ENCODE data around the gene ABHD16B. TPM values are rescaled to one million over a fixed set of nuclear protein-coding genes. Genes with fewer than 3 reads are reported as not detected.

Gene ABHD16B
- total and polyA plus RNA-seq, 2 of the 13 experiments (the other 11 are each of a cell fraction or from before 2014, with no cell fraction given) = not detected

GRCh38 chr20:63837479-63837878, 23.8 kb upstream of the ABHD16B start:
- H3K36me3 ChIP-seq (replicated peaks in 1 of 2; ENCODE audit: control insufficient read depth in 1 of 2, insufficient read depth in 2 of 2, low read length in 2 of 2) = no peaks in the 10 kb centered on the region
- H2AFZ ChIP-seq (ENCODE audit: low read length) = no peak overlapping the region
- POLR2A ChIA-PET = no interaction called here
- H4K20me1 ChIP-seq (ENCODE audit: insufficient read depth, low read length) = no peaks in the 10 kb centered on the region
- H3K9me3 ChIP-seq (ENCODE audit: low read length) = no peaks in the 10 kb centered on the region
- ATAC-seq (no peak), FAIRE-seq (no peak), DNase-seq (ENCODE audit: low spot score) (no peak)
- in situ Hi-C loops (cut with HindIII; ENCODE audit: extremely low pct_ligation_motif_present, low pct_unique_long_range_greater_than_20kb) = no loop called here
- H3K79me2 ChIP-seq (ENCODE audit: insufficient read depth, low read length) = no peaks in the 10 kb centered on the region
- peaks cover 56% of the 10 kb centered on the region for H3K4me1 ChIP-seq (ENCODE audit: insufficient read depth, low read length)
- intact Hi-C loops (cut with micrococcal nuclease; ENCODE audit: unreplicated experiment) = no loop called here
- CTCF ChIA-PET (ENCODE audit: low intra/inter-chr PET ratio, low total read pairs) = no interaction called here
- H3K27ac ChIP-seq (ENCODE audit: extremely low read length, insufficient read depth, low read length) = no peak overlapping the region
- WGBS (ENCODE audit: low lambda C conversion rate) = 46% methylated on average over 8 of the region's 8 CpGs
- H3K27me3 ChIP-seq (ENCODE audit: control insufficient read depth in 1 of 2, insufficient read depth in 2 of 2, low read length in 2 of 2) = peaks cover 25 to 58% of the 10 kb centered on the region in 2 experiments
- BruUV-seq (replicated peaks) = no TSS peak
- no peak overlapping the region for H3K4me2 ChIP-seq (ENCODE audit: low read depth, low read length)
- H3K4me3 ChIP-seq (replicated peaks in 1 of 3; ENCODE audit: insufficient read depth in 1 of 3, low read depth in 2 of 3, low read length in 3 of 3) = no peak overlapping the region
- TF ChIP-seq MAFK (conservative IDR thresholded peaks at IDR 0.05 in 1 of 2, IDR thresholded peaks at IDR 0.05 in 1 of 2; ENCODE audit: low read length in 2 of 2) = peak; percentile 58 to 61; a peak in 3 of 4 replicates
- peak; percentile 39; the same call in 1 of the 2 replicates for TF ChIP-seq MAFF (IDR thresholded peaks at IDR 0.05; ENCODE audit: low read depth, low read length)
- TF ChIP-seq, protein P1, sequence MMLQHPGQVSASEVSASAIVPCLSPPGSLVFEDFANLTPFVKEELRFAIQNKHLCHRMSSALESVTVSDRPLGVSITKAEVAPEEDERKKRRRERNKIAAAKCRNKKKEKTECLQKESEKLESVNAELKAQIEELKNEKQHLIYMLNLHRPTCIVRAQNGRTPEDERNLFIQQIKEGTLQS (CRISPR knock-in tag; IDR thresholded peaks at IDR 0.05) = no peak
- H3K9ac ChIP-seq (ENCODE audit: insufficient read depth, low read depth, low read length) = no peak overlapping the region

- ChIA-PET POLR2A (interaction anchor here (1.1 kb wide), 1 partner anchor 25 kb away, joined by 10 read pairs; the partner anchor contains the start of gene TPD52L2), CTCF (ENCODE audit: low intra/inter-chr PET ratio, low total read pairs) (no interaction called here)
- in situ Hi-C loops (cut with HindIII; ENCODE audit: extremely low pct_ligation_motif_present, low pct_unique_long_range_greater_than_20kb) (no loop called here), intact Hi-C loops (cut with micrococcal nuclease; ENCODE audit: unreplicated experiment) (no loop called here)
- H3K36me3 ChIP-seq (replicated peaks in 1 of 2; ENCODE audit: control insufficient read depth in 1 of 2, insufficient read depth in 2 of 2, low read length in 2 of 2) = no peaks in the 10 kb centered on the region
- no peak overlapping the region; the same call in 1 of the 2 replicates for H3K9ac ChIP-seq (ENCODE audit: insufficient read depth, low read depth, low read length)
- H3K4me1 ChIP-seq (ENCODE audit: insufficient read depth, low read length) = peaks cover 35% of the 10 kb centered on the region
- FAIRE-seq = peak; percentile 68
- no peak overlapping the region for H3K27ac ChIP-seq (ENCODE audit: extremely low read length, insufficient read depth, low read length)
- peaks cover 20 to 61% of the 10 kb centered on the region in 2 experiments; a peak in 4 of 5 replicates for H3K27me3 ChIP-seq (ENCODE audit: control insufficient read depth in 1 of 2, insufficient read depth in 2 of 2, low read length in 2 of 2)
- H2AFZ ChIP-seq (ENCODE audit: low read length) = no peak overlapping the region
- H3K79me2 ChIP-seq (ENCODE audit: insufficient read depth, low read length) = no peaks in the 10 kb centered on the region
- peak overlapping the region in 1 of 3 experiments; percentile 27; a peak in 1 of 6 replicates for H3K4me3 ChIP-seq (replicated peaks in 1 of 3; ENCODE audit: insufficient read depth in 1 of 3, low read depth in 2 of 3, low read length in 3 of 3)
- peak overlapping the region; percentile 41 for H3K4me2 ChIP-seq (ENCODE audit: low read depth, low read length)
- ATAC-seq = peak; percentile 7; the same call in 1 of the 3 replicates
- no TSS peak for BruUV-seq (replicated peaks)
- 50% methylated on average over 13 of the region's 13 CpGs for WGBS (ENCODE audit: low lambda C conversion rate)
- no peaks in the 10 kb centered on the region for H4K20me1 ChIP-seq (ENCODE audit: insufficient read depth, low read length)
- DNase-seq (ENCODE audit: low spot score) = no peak
- H3K9me3 ChIP-seq (ENCODE audit: low read length) = no peaks in the 10 kb centered on the region
- TF ChIP-seq MYPOP (CRISPR knock-in tag; IDR thresholded peaks at IDR 0.05) = peak; percentile 64; the same call in 1 of the 2 replicates
- TF ChIP-seq PAXIP1 (CRISPR knock-in tag; conservative IDR thresholded peaks at IDR 0.05) = peak; percentile 39
- TF ChIP-seq ARHGAP35 (CRISPR knock-in tag; IDR thresholded peaks at IDR 0.05; ENCODE audit: borderline replicate concordance) = no peak
- TF ChIP-seq CHD2 (IDR thresholded peaks at IDR 0.05; ENCODE audit: low read depth, low read length) = no peak
- TF ChIP-seq, protein P2, sequence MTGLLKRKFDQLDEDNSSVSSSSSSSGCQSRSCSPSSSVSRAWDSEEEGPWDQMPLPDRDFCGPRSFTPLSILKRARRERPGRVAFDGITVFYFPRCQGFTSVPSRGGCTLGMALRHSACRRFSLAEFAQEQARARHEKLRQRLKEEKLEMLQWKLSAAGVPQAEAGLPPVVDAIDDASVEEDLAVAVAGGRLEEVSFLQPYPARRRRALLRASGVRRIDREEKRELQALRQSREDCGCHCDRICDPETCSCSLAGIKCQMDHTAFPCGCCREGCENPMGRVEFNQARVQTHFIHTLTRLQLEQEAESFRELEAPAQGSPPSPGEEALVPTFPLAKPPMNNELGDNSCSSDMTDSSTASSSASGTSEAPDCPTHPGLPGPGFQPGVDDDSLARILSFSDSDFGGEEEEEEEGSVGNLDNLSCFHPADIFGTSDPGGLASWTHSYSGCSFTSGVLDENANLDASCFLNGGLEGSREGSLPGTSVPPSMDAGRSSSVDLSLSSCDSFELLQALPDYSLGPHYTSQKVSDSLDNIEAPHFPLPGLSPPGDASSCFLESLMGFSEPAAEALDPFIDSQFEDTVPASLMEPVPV (CRISPR knock-in tag; IDR thresholded peaks at IDR 0.05) = no peak
- TF ChIP-seq ZNF260 (CRISPR knock-in tag; IDR thresholded peaks at IDR 0.05; ENCODE audit: borderline replicate concordance, low read depth) = no peak
- 0 out of 2 replicates have a peak, but pooled peaks have one; percentile 21 for TF ChIP-seq HNRNPL (IDR thresholded peaks at IDR 0.05; ENCODE audit: low read depth, low read length)
- no peak for TF ChIP-seq IKZF4 (CRISPR knock-in tag; IDR thresholded peaks at IDR 0.05; ENCODE audit: borderline replicate concordance, low read depth, not compliant biosample characterization)
Observed at GRCh38 chr20:63839620-63840019, 21.7 kb upstream of the ABHD16B start.

Measured in HepG2 (cell line).